ENCODE measurements around the gene BNIP3. TPM values are rescaled to one million over a fixed set of nuclear protein-coding genes. Genes with fewer than 3 reads are reported as not detected.

Gene BNIP3
- total RNA-seq, 1 experiment from 2014 or later = 24.9 TPM

DNA sequence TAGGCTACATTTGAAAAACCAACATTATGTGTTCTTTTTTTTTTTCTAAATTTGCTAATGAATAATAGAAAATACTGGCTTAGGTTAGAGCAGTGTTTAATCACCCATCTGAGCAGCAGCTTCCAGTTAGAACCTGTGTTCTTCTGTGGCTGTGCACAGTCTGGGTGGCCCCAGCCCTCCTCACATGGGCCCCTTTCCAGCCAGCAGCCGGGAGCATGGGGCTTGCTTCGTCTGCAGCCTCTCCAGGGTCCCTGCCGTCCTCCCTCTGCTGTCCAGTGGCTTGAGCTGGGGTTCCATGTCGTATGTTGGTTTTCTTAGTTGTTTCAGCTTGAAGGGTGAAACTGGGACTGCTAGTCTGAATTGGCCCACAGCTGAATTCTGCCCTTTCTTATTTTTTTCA, 37.3 kb downstream of the BNIP3 start:
- H3K27ac ChIP-seq (ENCODE audit: low read depth, low read length, poor library complexity, severe bottlenecking) = no peak overlapping the region
- no peaks in the 10 kb centered on the region for H3K9me3 ChIP-seq (ENCODE audit: low read depth, low read length, poor library complexity, severe bottlenecking)
- ChIA-PET CTCF (interaction anchor here (1.0 kb wide), 1 partner anchor 45 kb away, joined by 3 read pairs; no protein-coding TSS in a partner anchor), POLR2A (ENCODE audit: low non-redundant PET) (interaction anchor here (0.6 kb wide), 1 partner anchor 38 kb away, joined by 3 read pairs; no protein-coding TSS in a partner anchor)
- no peaks in the 10 kb centered on the region for H3K27me3 ChIP-seq (replicated peaks; ENCODE audit: insufficient read depth, low read depth, low read length, poor library complexity)
- peaks cover 65% of the 10 kb centered on the region for H3K36me3 ChIP-seq (ENCODE audit: insufficient read depth, low read length, poor library complexity, severe bottlenecking)
- intact Hi-C loops (cut with micrococcal nuclease; ENCODE audit: unreplicated experiment) = no loop called here
- peaks cover 18% of the 10 kb centered on the region for H3K4me1 ChIP-seq (ENCODE audit: insufficient read depth, low read length, poor library complexity, severe bottlenecking)
- BruUV-seq (replicated peaks) = no TSS peak
- no peak overlapping the region for H3K4me3 ChIP-seq (ENCODE audit: low read depth, low read length, poor library complexity, severe bottlenecking)
- TF ChIP-seq, protein P1, sequence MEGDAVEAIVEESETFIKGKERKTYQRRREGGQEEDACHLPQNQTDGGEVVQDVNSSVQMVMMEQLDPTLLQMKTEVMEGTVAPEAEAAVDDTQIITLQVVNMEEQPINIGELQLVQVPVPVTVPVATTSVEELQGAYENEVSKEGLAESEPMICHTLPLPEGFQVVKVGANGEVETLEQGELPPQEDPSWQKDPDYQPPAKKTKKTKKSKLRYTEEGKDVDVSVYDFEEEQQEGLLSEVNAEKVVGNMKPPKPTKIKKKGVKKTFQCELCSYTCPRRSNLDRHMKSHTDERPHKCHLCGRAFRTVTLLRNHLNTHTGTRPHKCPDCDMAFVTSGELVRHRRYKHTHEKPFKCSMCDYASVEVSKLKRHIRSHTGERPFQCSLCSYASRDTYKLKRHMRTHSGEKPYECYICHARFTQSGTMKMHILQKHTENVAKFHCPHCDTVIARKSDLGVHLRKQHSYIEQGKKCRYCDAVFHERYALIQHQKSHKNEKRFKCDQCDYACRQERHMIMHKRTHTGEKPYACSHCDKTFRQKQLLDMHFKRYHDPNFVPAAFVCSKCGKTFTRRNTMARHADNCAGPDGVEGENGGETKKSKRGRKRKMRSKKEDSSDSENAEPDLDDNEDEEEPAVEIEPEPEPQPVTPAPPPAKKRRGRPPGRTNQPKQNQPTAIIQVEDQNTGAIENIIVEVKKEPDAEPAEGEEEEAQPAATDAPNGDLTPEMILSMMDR (conservative IDR thresholded peaks at IDR 0.05; ENCODE audit: low read depth, low read length) = no peak
- no peak for TF ChIP-seq EZH2 (IDR thresholded peaks at IDR 0.05; ENCODE audit: borderline replicate concordance, low read depth, low read length, poor library complexity, severe bottlenecking)
- no peak for DNase-seq (ENCODE audit: low spot score)

DNA sequence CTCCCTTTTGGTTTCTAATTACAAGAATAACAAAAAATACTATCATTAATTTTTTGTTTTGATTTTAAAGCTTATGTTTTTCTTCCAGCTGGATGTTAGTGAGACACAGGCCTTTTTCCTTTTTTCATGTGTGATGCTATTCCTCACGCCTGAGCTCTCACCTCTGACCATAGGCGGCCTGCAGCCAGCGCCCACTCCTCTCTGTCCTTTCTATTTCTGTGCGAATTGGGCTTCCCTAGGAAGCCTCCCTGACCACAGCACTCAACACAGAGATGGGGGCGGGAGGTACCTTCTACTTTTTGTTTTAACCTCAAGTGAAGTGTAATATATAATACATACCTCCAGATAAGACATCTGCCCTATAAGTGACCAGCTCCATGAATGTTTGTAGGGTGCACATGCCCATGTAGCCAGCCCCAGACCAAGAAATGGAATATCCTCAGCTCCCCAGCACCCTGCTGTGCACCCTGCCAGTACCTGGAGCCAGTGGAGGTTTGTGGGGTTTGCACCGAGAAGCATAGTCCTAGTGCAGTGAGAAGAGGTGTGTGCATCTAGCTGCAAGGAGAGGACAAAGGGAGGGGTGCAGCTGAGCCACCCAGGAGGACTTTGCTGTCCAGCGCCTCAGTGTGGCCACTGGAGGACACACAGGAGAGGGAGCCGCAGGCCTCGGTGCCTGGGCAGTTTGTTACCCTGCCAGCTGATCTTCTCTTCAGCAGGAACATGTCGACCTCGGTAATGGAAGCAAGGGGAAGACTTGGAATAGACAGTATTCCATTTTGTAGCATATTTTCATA, 38.5 kb downstream of the BNIP3 start:
- DNase-seq (ENCODE audit: low spot score) = peak; percentile 29
- TF ChIP-seq EZH2 (IDR thresholded peaks at IDR 0.05; ENCODE audit: borderline replicate concordance, low read depth, low read length, poor library complexity, severe bottlenecking) = no peak
- TF ChIP-seq, protein P1 (conservative IDR thresholded peaks at IDR 0.05; ENCODE audit: low read depth, low read length) = peak; percentile 45
- no TSS peak for BruUV-seq (replicated peaks)
- Histone ChIP-seq H3K4me1 (ENCODE audit: insufficient read depth, low read length, poor library complexity, severe bottlenecking) (peaks cover 13% of the 10 kb centered on the region), H3K9me3 (ENCODE audit: low read depth, low read length, poor library complexity, severe bottlenecking) (no peaks in the 10 kb centered on the region), H3K27me3 (replicated peaks; ENCODE audit: insufficient read depth, low read depth, low read length, poor library complexity) (no peaks in the 10 kb centered on the region), H3K36me3 (ENCODE audit: insufficient read depth, low read length, poor library complexity, severe bottlenecking) (peaks cover 59% of the 10 kb centered on the region), H3K27ac (ENCODE audit: low read depth, low read length, poor library complexity, severe bottlenecking) (no peak overlapping the region), H3K4me3 (ENCODE audit: low read depth, low read length, poor library complexity, severe bottlenecking) (no peak overlapping the region)
- ChIA-PET CTCF (no interaction called here), POLR2A (ENCODE audit: low non-redundant PET) (no interaction called here)
- intact Hi-C loops (cut with micrococcal nuclease; ENCODE audit: unreplicated experiment) = no loop called here

DNA sequence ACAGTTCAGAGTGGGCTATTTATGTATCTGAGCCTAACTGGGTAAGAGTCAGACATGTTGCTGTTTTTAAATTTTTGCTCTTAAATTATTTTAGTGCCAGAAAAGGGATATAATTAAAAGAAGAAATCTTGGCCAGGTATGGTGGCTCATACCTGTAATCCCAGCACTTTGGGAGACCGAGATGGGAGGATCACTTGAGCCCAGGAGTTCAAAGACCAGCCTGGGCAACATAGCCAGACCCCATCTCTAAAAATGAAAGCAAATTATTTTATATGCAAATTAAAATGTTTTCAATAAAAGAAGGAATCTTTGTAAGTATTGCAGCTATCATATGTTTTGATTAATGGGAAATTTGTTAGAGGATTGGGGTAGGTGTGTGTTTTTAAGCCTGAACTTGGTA, 39.3 kb downstream of the BNIP3 start:
- POLR2A ChIA-PET (ENCODE audit: low non-redundant PET) = no interaction called here
- H3K9me3 ChIP-seq (ENCODE audit: low read depth, low read length, poor library complexity, severe bottlenecking) = no peaks in the 10 kb centered on the region

More for the DNA sequence above, 39.3 kb downstream of the BNIP3 start:
- DNase-seq (ENCODE audit: low spot score) = no peak
- CTCF ChIA-PET = no interaction called here
- Histone ChIP-seq H3K4me1 (ENCODE audit: insufficient read depth, low read length, poor library complexity, severe bottlenecking) (peaks cover 7% of the 10 kb centered on the region), H3K36me3 (ENCODE audit: insufficient read depth, low read length, poor library complexity, severe bottlenecking) (peaks cover 57% of the 10 kb centered on the region), H3K4me3 (ENCODE audit: low read depth, low read length, poor library complexity, severe bottlenecking) (no peak overlapping the region), H3K27ac (ENCODE audit: low read depth, low read length, poor library complexity, severe bottlenecking) (no peak overlapping the region), H3K27me3 (replicated peaks; ENCODE audit: insufficient read depth, low read depth, low read length, poor library complexity) (no peaks in the 10 kb centered on the region)
- TF ChIP-seq EZH2 (IDR thresholded peaks at IDR 0.05; ENCODE audit: borderline replicate concordance, low read depth, low read length, poor library complexity, severe bottlenecking) = no peak
- TF ChIP-seq, protein P1 (conservative IDR thresholded peaks at IDR 0.05; ENCODE audit: low read depth, low read length) = no peak
- no TSS peak for BruUV-seq (replicated peaks)
- intact Hi-C loops (cut with micrococcal nuclease; ENCODE audit: unreplicated experiment) = no loop called here

Data from A673 (cell line).